ENCODE measurements around the gene GPER1.
"Not testable (repeated sequence)": the region's sequence is repeated elsewhere in the genome, so short reads cannot be mapped to it uniquely, and the experiment has no call there.

GPER1 gene

DNA sequence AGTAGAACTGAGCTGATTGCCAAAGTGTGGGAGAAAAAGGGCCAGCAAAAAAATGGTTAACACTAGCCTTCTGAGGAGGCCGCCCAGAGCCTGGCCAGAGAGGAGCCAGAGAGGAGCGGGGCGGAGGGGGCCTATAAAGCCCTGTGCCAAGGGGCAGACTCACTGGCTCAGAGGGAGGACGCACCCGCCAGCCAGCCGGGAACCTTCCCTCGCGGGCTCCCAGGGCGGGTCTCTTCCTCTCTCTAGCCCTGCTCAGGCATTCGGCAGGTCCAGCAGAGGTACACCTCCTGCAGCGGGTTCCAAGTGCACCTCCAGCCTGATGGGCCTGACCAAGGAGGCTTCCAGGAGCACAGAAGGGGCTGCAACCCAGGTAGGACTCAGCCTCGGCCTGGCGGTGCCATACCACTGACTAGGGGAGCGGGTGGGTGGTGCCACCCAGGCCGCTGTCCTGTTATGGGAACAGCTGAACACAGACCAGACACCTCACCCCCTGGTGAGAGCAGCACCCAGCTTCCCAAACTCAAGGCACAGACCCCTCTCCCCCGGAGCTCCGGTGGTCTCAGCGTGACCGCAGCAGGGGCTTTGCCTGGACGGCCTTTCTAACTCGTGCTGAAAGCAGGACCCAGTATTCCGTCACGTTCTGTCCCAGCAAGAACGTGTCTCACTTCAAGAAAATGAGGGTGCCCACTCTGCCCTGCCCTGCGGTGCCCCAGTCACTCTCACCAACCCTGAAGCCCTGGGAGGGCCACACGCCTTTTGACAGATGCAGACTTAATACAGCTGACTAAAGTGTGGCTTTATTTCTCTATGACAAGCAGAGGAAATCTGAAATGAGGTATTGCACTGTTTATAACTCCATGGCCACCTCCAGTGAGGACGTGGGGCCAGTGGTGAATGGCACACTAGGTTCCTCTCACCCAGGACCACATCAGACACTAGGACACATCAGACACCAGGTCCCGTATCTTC lies at the start of gene GPER1:
Gene GPER1 (plus strand): TSS at position 162 of the 969 bp plus-strand sequence. CDS start 3,616 bp downstream, outside the sequence.
- DNase-seq, result no peak

DNA sequence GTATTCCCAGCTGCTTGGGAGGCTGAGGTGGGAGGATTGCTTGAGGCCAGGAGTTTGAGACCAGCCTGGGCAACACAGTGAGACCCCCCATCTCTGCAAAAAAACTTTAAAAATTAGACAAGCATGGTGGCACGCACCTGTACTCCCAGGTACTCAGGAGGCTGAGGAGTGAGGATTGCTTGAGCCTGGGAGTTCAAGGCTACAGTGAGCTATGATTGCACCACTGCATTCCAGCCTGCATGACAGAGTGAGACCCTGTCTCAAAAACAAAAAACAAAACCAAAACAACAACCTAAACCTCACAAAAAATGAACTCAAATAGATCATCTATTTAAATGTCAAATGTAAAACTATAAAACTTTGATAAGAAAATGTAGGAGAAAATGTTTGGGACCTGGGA lies 47.7 kb upstream of the GPER1 start:
- not testable (repeated sequence) for DNase-seq

DNA sequence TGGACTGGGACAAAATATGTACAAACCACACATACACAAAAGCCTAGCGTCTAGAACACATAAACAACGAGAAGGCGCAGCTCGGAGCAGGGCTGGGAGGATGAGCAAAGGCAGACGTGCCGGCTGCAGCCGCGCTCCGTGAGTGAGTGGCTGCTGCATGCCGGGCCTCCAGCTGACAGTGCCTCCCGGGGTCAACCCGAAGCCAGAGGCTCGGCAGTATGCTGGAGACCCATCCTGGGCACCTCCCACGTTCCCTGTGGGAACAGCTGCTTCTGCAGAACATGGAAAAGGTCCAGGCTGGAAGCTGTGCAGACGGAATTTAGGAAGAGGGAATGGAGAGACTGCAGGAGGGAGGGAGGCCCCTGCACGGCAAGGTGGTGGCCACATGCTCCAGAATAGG lies 47.1 kb upstream of the GPER1 start:
- no peak for DNase-seq

DNA sequence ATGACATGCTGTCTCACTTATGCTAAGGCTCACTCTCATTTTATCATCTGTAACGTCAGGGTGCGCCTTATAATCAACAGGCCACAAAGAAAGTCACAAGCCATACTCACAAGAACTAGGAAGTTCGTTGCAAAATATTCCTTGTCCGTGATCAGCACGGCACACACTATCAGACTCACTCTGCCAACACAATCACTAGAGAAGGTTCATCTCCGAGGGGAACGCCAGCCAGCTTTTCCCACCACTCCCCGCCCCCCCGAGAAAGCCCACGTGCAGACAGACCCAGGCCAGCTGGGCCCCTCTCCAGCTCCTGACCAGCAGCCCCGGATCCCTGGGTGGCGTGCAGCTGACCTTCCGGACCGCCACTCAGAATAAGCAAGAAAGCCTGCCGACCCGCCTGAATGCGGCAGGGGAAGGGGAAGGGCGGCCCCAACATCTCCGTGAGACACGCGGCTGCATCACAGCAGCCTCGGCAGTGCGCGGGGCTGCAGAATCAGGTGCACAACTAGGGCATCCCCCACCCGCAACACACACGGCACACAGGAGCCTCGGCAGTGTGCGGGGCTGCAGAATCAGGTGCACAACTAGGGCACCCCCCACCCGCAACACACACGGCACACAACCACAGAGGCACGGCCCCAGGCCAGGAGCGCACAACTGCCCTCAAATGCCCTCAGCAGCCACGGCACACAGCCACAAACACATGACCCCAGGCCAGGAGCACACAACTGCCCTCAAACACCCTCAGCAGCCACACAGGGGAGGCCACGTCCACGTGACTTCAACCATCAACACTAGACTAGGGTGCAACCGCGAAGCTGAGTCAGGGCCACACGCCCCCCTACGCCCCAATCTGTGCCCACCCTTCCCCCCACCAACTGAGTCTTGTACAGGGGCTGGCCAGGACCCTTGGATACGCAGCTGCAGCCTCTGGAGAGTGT lies 46.1 kb upstream of the GPER1 start:
- no peak for DNase-seq

DNA sequence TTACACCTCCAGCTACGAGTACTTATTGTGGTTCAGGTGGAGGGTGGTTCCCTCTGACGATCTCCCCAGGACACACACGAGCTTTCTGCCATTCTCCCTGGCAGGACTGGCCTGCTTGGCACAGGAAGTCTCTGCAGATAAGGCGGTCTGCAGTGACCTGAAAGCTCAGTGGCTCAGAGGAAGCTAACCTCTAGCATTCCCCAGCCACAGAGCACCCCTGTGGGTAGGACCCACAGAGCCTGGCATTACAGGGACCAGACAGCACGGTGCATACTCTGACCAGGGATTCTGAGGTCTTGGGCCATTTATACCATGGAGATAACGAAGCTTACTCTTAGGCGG lies 45.5 kb upstream of the GPER1 start:
- DNase-seq, result no peak

DNA sequence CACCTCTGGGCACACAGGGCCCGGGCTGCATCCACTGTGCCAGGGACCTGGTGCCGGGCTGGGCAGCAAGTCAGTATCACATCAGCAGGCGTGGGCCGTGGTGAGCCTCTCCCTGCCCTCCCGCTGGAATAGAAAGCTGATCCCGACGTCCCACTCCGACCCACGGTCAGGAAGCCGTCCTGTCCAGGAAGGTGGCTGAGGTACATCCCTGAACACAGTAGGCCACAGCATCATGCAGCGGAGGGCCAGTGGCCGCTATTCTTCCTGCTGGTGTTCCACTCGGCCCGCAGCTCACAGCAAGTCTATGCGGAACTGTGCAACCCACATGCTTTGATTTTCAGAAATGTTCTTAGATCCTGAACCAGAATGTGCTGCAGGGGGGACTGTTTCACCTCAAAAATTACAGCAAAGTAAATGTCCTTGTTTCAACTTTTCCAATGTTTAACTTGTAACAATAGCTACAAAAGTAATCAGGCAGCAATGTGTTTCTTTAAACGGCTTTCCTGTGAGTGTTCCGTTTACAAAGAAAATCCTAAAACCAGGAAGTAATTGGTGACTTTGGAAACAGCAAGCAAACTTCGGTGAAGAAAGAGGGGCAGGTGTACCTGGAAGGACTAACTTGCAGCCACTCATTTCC lies 44.2 kb upstream of the GPER1 start:
- no peak for DNase-seq

DNA sequence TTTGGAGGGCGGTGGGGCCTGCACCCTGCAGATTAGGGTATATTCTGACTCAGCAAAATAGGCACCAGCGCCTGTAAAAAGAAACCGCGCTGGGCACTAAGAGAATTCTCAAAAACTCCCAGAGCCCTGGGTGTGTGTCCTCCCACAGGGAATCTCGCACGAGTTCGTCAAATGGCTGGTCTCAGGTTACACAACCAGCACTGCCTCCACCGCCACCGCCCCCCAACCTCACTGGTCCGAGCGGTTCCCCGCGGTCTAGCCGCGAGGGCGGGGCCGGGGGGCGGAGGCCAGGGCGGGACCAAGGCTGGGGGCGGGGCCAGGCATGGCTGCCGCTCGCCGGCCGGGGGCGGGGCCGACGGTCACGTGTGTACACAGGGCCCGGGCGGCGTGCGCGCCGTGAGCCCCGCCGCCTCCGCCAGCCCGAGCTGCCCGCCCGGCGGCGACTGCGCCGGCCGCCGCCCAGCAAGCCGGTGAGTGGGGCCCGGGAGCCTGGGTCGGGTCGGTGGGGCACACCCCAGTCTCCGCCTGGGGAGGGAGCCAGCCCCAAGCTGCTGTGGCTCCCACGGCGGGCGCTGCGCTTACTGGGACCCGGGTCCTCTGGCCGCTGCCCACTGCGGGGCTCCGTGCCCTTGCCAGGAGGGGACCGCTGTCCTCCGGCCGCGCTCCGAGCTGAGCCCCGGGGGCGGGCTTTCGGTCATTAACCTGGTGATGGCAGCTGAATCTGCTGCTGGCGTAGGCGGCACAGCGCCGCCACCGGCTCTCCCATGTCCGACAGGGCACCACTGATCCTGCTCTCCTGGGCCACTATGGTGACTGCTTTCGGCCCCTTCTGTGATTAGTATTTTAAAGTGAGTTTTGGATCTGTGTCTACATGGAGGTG lies 43.5 kb upstream of the GPER1 start, which contains the start of gene GPR146:
Gene GPR146 (plus strand): TSS at position 358 of the 880 bp plus-strand sequence. CDS start 12,970 bp downstream, outside the sequence.
- DNase-seq, result peak; percentile 95

DNA sequence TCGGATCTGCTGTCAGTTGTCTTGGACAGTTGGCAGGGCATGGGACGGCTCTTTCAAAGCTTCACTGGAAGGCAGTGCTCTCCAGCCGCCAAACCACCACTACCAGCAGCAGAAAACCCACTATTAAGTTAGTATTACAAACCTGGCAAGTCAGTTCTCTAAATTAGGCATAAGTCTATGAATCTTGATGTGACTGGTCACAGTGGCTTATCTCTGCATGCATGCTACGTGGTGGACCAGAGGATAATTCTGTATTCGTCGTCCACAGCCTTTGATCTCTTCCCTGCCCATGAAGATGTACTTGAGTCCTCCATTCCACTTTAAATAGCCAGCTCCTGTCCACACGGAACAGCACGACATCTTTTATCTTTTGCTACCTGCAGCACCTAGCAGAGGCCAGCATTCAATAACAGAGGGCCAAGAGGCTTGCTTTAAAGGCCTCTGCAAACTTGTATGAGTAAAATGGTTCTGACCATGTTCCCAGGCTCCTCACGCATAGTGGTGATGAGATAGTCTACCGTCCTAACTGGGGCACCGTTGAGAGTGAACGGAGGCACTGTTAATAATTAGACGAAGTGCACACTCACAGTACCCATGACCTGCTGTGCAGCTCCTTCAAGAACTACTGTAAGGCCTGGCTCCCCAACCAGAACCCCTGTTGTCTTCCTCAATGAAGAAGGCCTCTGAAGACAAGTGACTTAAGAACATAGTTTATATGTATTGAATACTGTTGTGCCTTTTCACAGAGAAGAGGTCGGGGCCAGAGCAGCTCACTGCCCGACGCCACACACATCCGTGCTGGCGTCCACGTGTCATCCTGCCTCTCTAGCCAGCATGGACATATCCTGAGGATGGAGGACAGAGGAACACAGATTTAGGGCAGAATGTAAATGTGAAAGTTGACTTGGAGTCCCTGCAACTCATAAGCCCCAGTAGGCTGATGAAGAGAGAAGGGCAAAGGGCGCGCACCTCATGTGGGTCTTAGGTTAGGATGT lies 42.5 kb upstream of the GPER1 start:
- no peak for DNase-seq

DNA sequence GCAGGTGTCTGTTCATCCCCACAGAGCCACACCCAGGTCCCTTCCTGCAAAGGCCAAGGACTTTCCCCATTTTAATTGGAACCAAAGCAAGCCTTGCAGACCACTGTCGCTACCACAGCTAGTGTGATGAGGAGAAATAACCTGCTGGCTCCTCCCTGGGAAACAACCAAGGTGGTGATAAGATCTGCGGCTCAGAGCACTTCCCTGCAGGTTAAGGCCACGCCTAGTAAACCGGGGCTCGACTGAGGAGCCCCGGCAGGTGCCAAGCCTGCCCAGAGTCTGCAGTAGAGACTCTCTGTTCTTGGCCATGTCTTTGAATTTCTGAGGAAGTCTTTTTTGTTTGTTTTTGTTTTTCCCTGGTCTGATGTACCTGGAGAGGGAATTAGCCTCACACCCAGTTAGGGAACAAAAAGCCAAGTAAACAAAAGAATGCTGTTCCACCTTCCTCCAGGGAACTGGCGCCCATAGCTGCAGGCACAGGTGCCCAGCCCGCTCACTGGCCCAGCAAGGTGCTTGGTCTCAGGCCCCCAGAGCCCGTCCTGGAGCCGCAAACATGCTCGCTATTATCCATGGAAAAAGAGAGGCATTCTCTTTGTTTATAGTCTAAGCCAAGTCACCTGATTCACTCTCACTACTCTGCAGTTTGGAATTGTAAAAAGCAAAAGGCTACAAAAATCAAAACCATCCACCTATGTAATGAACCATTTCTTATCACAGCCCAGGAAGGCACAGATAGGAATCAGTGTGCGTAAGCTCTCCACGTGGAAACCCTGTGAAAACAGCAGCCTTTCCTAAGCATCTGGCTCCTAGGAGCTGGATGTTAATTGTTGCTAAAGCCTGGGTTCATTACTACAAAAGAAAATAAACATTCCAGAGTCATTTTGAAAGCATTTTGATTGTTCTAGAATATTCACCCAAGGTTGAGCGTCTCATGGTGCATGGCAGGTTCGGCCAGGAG lies 40.9 kb upstream of the GPER1 start:
- DNase-seq, result no peak

DNA sequence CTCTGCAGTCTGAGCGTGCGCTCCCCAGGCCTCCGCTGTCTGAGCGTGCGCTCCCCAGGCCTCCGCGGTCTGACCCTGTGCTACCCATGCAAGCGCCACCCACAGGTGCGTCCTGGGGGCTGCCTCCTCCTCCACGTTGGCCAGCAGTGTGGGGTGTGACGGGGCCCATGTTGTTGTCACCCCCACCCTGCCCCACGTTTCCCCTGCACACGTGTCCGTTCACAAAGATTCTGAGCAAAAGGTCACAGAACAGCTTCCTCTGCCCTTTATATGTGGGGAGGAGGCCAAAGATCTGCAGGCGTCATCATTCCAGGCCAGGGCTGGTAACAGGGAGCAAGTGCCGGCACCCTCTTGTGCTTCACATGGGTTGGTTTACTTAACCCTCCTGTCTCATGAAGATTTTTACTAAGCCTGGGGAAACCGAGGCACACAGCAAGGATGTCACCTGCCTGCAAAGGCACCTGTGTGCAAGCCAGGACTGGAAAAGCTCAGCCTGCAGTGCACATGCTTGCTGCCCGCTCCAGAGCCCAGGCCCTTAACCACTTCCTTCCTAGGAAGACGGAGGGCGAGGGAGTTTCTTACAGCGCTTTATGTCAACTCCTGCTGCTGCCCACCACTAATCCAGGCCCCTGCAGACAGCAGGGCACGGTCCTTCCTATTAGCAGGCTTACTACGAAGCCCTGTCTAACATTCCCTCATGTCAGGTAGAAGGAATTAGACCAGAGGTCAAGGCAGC lies 38.7 kb upstream of the GPER1 start:
- no peak for DNase-seq

DNA sequence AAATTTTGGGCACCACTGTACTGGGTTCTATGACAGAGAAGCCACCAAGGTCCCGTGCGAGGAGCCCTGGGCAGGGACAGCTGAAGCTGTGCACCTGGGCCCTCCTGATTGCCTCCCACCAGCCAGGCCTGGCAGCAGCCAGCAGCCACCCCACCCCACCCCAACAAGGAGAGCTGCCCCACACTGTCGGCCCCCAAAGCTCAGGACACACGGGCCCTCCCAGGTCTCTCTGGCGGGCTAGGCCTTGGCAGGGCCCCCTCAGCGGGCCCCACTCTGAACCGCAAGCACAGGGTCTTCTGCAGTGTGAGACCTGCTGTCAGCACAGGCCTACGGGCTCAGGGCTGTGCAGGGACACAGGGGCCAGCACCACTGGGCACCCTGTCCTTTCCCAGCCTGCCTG lies 38.1 kb upstream of the GPER1 start:
- no peak for DNase-seq

DNA sequence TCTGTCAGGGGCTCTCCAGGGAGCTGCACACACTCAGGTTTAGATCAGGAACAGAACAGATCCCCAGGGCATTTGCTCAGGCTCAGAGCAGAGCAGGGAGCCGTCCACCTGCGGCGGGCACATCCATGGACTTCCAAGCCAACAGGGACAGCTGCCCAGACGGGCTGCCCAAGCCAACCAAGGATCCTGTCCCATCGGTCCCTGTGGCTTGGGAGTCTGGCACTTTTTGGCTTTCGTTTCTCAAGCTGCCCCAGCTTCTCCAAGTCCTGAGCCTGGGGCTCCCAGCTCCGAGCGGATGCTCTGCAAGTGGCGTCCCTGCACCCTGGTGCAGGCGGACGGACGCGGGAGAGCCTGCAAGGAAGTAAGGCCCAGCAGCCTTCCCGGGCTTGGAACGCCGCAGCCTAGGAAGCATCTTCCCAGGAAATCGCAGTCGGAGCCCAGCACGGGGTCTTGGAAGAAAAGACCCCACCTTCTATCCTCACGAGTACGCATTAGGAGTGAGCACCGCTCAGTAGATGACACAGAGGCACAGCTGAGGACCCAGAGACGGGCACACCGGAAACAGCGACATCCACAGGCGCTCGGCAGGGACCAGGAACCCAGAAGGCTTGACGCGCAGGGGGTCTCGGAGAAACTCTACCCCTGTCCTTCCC lies 37.5 kb upstream of the GPER1 start:
- DNase-seq, result no peak

DNA sequence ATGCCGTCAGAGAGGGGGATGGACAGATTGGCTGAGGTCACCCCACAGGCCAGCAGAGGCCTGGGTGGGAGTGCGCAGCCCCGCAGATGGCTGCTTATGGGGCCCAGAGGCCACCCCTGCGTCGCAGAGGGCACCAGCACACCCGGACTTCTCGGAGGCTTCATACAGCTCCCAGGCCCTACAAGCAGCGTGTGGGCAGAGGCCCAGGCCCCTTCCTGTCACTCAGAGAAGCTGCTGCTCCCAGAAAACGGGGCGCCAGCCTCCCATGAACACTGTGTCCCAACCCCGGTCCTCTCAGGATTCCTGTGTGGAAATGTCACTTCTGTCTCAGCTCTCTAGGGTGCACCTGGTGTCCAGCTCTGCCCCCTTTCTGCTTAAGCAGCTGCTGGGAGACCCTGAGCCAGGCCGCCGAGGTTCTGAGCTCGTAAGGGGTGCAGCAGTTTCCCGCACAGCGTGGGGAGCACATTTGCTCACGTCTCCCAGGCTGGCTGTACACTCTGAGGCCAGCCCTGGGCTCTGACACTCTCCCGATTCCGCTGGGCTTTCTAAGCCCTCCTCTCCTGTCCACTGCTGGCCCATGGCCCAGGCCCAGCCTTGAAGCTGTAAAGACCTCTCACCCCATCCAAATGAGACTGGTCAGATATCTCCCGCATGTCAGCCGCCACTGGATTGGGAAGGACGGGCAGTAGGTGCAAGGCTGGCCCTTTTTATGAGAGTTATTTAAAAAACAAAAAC lies 36.8 kb upstream of the GPER1 start:
- no peak for DNase-seq

DNA sequence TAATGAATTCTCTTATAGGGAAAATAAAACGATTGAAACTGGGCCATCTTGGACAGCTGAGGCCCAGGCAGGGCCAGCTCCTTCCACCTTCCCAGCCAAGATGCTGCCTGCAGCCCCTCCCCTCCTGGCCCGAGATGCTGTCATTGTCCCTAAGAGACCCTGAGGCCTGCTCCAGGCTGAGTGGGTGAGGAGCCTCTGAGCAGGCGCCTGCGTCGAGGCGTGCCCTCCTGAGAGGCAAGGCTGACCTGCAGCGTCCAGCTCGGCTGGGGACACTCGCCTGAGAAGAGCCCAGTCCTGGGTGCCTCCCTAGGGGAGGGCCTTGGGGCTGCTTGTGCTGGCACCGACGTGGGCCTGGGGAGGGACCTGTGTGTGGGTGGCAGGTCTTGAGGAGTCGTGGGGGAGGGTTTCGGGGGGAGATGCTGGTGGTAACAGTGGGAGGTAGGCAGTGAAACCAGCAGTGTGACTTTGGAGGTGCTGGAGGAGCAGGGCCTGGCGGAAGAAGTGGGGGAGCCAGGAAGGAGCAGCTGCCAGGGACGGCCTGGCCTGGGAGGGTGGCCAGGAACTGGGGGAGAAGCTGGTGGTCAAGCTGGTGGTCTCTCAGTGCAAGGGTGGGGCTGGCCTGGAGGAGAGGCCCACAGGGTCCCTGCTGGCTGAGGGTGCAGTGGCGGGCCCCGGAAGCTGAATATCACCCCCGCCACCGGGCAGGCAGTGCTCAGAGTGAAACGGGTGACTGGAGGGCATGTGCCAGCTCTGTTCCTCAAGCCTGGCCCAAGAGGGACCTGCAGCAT lies 35.7 kb upstream of the GPER1 start:
- no peak for DNase-seq

DNA sequence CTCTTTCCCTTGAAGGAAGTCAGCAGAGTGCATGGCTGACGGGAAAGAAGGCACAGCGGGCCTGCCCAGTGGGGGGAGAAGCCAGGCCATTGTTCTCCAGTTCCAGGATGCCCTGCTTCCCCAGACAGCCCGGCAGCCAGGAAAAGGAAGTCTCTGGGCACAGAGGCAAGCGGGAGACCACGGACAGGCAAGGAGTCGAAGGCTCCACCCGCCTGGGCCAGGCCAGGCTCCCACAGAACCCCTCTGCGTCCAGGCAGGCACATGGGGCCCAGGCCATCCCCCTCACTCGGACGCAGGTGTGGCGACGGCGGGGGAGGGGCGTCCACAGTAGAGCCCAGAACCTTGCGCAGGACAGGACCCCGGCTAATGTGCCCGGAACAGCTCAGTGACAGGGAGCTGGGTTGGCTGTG lies 34.9 kb upstream of the GPER1 start:
- no peak for DNase-seq

DNA sequence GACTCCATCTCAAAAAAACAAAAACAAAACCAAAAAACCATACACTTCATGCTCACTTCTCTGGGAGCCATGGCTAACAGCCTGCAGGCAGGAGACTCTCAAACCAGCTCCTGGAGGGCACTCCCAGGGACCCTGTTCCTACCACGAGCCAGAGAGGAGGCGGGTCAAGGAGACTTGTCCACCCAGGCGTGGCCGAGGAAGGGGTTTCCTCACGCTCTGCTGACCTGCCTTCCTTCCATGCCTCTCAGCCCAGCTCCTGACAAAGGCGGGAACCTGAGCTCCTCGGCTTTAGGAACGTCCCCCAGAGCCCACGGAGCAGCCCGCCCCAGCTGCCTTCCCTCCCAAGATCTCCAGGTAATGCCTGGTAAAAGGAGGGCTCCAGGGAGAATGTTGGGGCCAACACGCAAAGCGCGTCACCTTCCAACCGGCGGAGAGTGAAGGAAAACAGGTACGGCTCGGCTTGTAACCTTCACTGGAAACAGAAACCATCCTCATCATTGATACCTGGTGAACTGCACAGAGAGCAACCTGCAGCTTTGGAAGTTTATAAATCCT lies 34.0 kb upstream of the GPER1 start:
- no peak for DNase-seq

Data from stimulated activated CD4-positive, alpha-beta T cell treated with anti-CD3 and anti-CD28 coated beads, Interleukin-4, amount 100 ng/mL, for 1 hour (primary cell).